Fibroblast of skin of back (primary cell): ENCODE results near the gene KLF18. TPM values are rescaled to one million over a fixed set of nuclear protein-coding genes. Genes with fewer than 3 reads are reported as not detected.
"Not testable (repeated sequence)": the region's sequence is repeated elsewhere in the genome, so short reads cannot be mapped to it uniquely, and the experiment has no call there.

Experiments used
- DNase-seq: peaks from one replicate; pipeline ENCODE4 v3.0.0-alpha.2; 2013
- polyA plus RNA-seq, 2 experiments: library from polyadenylated mRNA; unstranded; fragments of 120-200 nt; gene quantifications; one replicate each; pipeline ENCODE4 v1.2.1, GENCODE V29; 2013; ENCODE audit not compliant: insufficient read length in 2 of 2

Gene KLF18
- not detected for polyA plus RNA-seq (2013, experiment 1 of 2; ENCODE audit: insufficient read length)
- polyA plus RNA-seq (2013, experiment 2 of 2; ENCODE audit: insufficient read length), result not detected

GRCh38 chr1:44141531-44141930 lies at the start of gene KLF18:
Gene KLF18, minus strand, starts transcription at chr1:44141631. Its CDS starts 0 bp downstream, at chr1:44141631.
- no peak for DNase-seq

GRCh38 chr1:44174630-44175029 lies 33.2 kb upstream of the KLF18 start:
- DNase-seq, result no peak

GRCh38 chr1:44170281-44170823 lies 28.9 kb upstream of the KLF18 start:
- peak; percentile 6 for DNase-seq

GRCh38 chr1:44168520-44169098 lies 27.2 kb upstream of the KLF18 start:
- no peak for DNase-seq

GRCh38 chr1:44161546-44161945 lies 20.1 kb upstream of the KLF18 start:
- no peak for DNase-seq

GRCh38 chr1:44158871-44159270 lies 17.4 kb upstream of the KLF18 start:
- no peak for DNase-seq

GRCh38 chr1:44157903-44158302 lies 16.5 kb upstream of the KLF18 start:
- DNase-seq, result no peak

GRCh38 chr1:44154049-44154448 lies 12.6 kb upstream of the KLF18 start:
- no peak for DNase-seq

GRCh38 chr1:44152692-44153091 lies 11.3 kb upstream of the KLF18 start:
- no peak for DNase-seq

- no peak for DNase-seq
These were observed 10.4 kb upstream of the KLF18 start for GRCh38 chr1:44151808-44152207.

- no peak for DNase-seq
These were observed 9.9 kb upstream of the KLF18 start for GRCh38 chr1:44151332-44151731.

GRCh38 chr1:44147582-44147981 lies 6.2 kb upstream of the KLF18 start:
- DNase-seq, result no peak

- no peak for DNase-seq
These were observed 5.3 kb upstream of the KLF18 start for GRCh38 chr1:44146536-44147361.

GRCh38 chr1:44144962-44145756 lies 3.7 kb upstream of the KLF18 start:
- DNase-seq, result no peak

GRCh38 chr1:44139565-44139964 lies 1.9 kb downstream of the KLF18 start:
- DNase-seq, result not testable (repeated sequence)

GRCh38 chr1:44138239-44138638 lies 3.2 kb downstream of the KLF18 start:
- DNase-seq, result no peak

- no peak for DNase-seq
These were observed 5.5 kb downstream of the KLF18 start for GRCh38 chr1:44135886-44136285.

- DNase-seq, result no peak
These were observed 7.1 kb downstream of the KLF18 start for GRCh38 chr1:44134071-44134920.

GRCh38 chr1:44131411-44131810 lies 10.0 kb downstream of the KLF18 start:
- no peak for DNase-seq

GRCh38 chr1:44129616-44130500 lies 11.6 kb downstream of the KLF18 start:
- no peak for DNase-seq

GRCh38 chr1:44120398-44120949 lies 21.0 kb downstream of the KLF18 start:
- no peak for DNase-seq
